SK-N-SH treated with all-trans-retinoic acid at 6 μM for 48 hours (cell line): ENCODE measurements around the gene HLA-C.

Experiments
- ARNTL ChIP-seq: fragments of 450-650 bp; formaldehyde crosslinking; IDR thresholded peaks from 2 replicates; pipeline ENCODE4 v1.5.0; 2020; ENCODE audit warnings: low read depth, mild to moderate bottlenecking, moderate library complexity, borderline replicate concordance
- BACH2 ChIP-seq: fragments of 250-450 bp; sonication (Bioruptor Pico); IDR thresholded peaks from 2 replicates; pipeline ENCODE4 v1.9.0; 2021; ENCODE audit warnings: mild to moderate bottlenecking, borderline replicate concordance
- CSDC2 ChIP-seq: fragments of 250-450 bp; sonication (Bioruptor Pico); IDR thresholded peaks from 2 replicates; pipeline ENCODE4 v1.5.0; 2020; ENCODE audit warnings: mild to moderate bottlenecking, moderate library complexity
- GLIS3 ChIP-seq: fragments of 250-450 bp; sonication (Bioruptor Pico); IDR thresholded peaks from 2 replicates; pipeline ENCODE4 v1.5.0; 2020; ENCODE audit warnings: mild to moderate bottlenecking, moderate library complexity
- PPARA ChIP-seq: fragments of 250-450 bp; sonication (Bioruptor Pico); IDR thresholded peaks from 2 replicates; pipeline ENCODE4 v1.5.0; 2020; ENCODE audit warnings: mild to moderate bottlenecking, borderline replicate concordance
- RARB ChIP-seq: fragments of 250-450 bp; sonication (Bioruptor Pico); IDR thresholded peaks from 2 replicates; pipeline ENCODE4 v1.8.0; 2021; ENCODE audit warnings: mild to moderate bottlenecking, moderate library complexity
- TOX ChIP-seq: fragments of 250-450 bp; sonication (Bioruptor Pico); IDR thresholded peaks from 2 replicates; pipeline ENCODE4 v1.8.0; 2021; ENCODE audit warnings: mild to moderate bottlenecking, moderate library complexity, borderline replicate concordance
- ZFP30 ChIP-seq: fragments of 450-650 bp; formaldehyde crosslinking; IDR thresholded peaks from 2 replicates; pipeline ENCODE4 v1.5.0; 2022; ENCODE audit warnings: mild to moderate bottlenecking, moderate library complexity
- ZNF8 ChIP-seq: fragments of 450-650 bp; formaldehyde crosslinking; IDR thresholded peaks from 2 replicates; pipeline ENCODE4 v1.5.0; 2020; ENCODE audit warnings: mild to moderate bottlenecking, moderate library complexity
- TF ChIP-seq, protein P1 (sequence below): fragments of 250-450 bp; sonication (Bioruptor Pico); IDR thresholded peaks from 2 replicates; pipeline ENCODE4 v1.8.0; 2020; ENCODE audit warnings: mild to moderate bottlenecking, moderate library complexity, borderline replicate concordance

DNA sequence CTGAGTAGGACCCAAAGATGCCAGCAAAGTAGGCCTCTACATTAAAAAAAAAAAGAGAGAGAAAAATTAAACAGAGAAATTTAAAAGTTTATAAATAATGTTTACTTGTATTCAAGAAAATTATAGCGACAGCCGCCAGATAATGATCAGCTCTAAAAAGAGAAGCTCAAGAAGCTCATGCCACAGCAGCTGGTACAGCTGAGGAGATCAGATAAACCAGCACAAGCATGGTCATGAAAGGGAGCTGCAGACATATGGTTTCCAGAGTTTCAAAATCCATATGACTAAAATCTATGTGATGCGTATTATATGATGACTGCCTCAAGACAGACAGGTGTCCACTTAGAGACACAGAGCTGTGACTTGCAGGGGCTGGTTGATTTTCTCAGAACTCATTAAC, 13.6 kb upstream of the HLA-C start:
- no peak for TF ChIP-seq ZNF8
- TF ChIP-seq BACH2, result no peak
- TF ChIP-seq, protein P1, sequence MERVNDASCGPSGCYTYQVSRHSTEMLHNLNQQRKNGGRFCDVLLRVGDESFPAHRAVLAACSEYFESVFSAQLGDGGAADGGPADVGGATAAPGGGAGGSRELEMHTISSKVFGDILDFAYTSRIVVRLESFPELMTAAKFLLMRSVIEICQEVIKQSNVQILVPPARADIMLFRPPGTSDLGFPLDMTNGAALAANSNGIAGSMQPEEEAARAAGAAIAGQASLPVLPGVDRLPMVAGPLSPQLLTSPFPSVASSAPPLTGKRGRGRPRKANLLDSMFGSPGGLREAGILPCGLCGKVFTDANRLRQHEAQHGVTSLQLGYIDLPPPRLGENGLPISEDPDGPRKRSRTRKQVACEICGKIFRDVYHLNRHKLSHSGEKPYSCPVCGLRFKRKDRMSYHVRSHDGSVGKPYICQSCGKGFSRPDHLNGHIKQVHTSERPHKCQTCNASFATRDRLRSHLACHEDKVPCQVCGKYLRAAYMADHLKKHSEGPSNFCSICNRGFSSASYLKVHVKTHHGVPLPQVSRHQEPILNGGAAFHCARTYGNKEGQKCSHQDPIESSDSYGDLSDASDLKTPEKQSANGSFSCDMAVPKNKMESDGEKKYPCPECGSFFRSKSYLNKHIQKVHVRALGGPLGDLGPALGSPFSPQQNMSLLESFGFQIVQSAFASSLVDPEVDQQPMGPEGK (CRISPR knock-in tag), result no peak
- no peak for TF ChIP-seq PPARA
- no peak for TF ChIP-seq RARB
- no peak for TF ChIP-seq ARNTL (CRISPR knock-in tag)
- no peak for TF ChIP-seq TOX
- TF ChIP-seq GLIS3 (CRISPR knock-in tag), result no peak
- no peak for TF ChIP-seq ZFP30
- TF ChIP-seq CSDC2, result no peak
